Peyer's patch (tissue), 4 donors: ENCODE data around the gene EID1.

Source experiments
- POLR2A ChIP-seq, 2 donors: fragments of 450-650 bp; IDR thresholded peaks; one replicate each; pipeline ENCODE4 v1.5.1; 2017; ENCODE audit warnings: antibody characterized with exemption in 2 of 2, mild to moderate bottlenecking in 2 of 2, moderate library complexity in 2 of 2
- TF ChIP-seq, protein P1 (sequence below), 6 experiments: fragments of 450-650 bp in 4 of 6; fragments of 200-600 bp in 2 of 6; sonication (generic) in 1 of 6; IDR thresholded peaks; one replicate each; pipeline ENCODE4 v1.5.1; 2017 to 2019; ENCODE audit warnings: antibody characterized with exemption in 6 of 6, mild to moderate bottlenecking in 3 of 6, moderate library complexity in 1 of 6

- TF ChIP-seq, protein P1, sequence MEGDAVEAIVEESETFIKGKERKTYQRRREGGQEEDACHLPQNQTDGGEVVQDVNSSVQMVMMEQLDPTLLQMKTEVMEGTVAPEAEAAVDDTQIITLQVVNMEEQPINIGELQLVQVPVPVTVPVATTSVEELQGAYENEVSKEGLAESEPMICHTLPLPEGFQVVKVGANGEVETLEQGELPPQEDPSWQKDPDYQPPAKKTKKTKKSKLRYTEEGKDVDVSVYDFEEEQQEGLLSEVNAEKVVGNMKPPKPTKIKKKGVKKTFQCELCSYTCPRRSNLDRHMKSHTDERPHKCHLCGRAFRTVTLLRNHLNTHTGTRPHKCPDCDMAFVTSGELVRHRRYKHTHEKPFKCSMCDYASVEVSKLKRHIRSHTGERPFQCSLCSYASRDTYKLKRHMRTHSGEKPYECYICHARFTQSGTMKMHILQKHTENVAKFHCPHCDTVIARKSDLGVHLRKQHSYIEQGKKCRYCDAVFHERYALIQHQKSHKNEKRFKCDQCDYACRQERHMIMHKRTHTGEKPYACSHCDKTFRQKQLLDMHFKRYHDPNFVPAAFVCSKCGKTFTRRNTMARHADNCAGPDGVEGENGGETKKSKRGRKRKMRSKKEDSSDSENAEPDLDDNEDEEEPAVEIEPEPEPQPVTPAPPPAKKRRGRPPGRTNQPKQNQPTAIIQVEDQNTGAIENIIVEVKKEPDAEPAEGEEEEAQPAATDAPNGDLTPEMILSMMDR (IDR thresholded peaks at IDR 0.05) = no peak
- no peak for TF ChIP-seq POLR2A (IDR thresholded peaks at IDR 0.05)
Observed at GRCh38 chr15:48898446-48898845, 20.5 kb downstream of the EID1 start.
